ENCODE data around the gene TMC1.

Gene TMC1

DNA sequence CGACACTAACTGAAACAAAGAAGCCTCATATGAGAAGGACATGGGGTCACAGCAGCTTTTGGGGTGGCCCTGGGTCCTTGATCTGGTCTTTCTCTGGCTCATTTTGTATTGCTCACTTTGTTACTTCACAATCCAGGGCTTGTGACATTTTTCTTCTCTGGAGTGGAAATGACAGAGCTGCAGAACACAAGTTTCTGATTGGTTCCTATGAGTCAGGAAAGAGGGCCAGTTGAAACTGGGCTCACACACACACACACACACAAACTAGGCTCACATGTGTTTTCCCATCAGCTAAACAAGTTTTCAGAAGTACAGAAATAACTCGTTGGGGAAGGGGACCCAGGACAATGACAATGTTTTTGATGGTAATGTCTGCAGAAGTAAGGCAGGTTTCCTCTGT lies 54.3 kb downstream of the TMC1 start:
- no peak for DNase-seq (ENCODE audit: low read depth, low spot score)

DNA sequence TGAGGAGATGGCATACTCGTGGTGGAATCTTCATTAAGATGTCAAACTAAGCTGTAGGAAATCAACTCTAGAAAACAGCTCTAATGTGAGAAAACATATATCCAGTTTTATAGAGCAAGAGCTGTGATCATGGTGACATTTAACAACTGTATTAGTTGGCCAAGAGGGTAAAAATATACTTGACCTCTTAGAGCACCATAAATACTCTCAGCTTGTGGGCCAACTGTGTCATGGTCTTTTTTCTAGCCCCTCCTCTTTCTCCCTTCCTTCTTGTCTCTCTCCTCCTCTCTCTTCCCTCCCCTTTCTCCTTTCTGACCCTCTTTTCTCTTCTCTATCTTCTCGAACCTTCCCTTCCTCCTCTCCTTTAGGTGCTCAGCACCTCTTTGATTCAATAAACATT lies 54.7 kb downstream of the TMC1 start:
- no peak for DNase-seq (ENCODE audit: low read depth, low spot score)

DNA sequence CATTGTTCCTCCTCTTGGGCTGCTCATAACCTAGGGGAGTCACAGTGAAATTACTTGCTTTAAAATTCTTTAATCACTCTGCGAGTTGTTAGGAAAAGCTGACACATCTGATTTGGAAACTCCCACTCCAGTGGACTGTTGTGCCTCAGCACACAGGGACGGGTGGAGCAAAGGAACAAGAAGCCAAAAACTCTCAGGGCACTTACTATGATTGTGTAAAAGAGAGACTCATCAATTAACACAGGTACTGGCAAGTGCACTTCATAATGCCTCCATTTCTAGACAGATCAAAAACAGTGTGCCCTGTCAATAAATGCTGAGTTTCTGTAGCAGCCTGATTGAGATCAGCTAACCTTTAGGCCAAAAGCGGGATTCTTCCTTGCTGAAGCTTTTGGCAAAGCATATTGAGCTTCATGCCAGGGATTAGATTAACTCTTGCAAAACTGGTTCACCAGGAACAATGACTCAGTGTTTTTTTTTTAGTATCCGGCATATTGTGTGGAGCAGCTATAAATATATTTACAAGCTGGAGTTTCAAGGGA lies 55.9 kb downstream of the TMC1 start:
- no peak for DNase-seq (ENCODE audit: low read depth, low spot score)

DNA sequence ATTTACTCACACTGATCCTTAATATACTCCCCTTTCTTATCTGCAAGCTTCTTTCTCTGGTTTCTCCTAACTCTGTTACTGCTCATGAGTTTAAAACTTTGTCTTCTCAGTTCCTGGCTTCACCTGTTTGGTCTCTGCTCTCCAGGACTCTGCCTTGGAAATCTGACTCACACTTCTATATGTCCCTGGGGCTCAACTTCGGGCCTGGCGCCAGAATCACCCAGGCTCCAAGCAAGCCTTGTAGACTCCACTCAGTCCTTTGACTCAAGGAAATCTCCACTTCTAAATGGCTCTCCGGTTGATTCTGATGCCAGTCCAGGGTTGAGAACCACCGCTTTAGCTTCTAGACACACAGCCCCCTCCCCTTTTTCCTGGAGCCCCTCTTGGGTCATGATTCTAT lies 57.8 kb downstream of the TMC1 start:
- DNase-seq (ENCODE audit: low read depth, low spot score) = no peak

DNA sequence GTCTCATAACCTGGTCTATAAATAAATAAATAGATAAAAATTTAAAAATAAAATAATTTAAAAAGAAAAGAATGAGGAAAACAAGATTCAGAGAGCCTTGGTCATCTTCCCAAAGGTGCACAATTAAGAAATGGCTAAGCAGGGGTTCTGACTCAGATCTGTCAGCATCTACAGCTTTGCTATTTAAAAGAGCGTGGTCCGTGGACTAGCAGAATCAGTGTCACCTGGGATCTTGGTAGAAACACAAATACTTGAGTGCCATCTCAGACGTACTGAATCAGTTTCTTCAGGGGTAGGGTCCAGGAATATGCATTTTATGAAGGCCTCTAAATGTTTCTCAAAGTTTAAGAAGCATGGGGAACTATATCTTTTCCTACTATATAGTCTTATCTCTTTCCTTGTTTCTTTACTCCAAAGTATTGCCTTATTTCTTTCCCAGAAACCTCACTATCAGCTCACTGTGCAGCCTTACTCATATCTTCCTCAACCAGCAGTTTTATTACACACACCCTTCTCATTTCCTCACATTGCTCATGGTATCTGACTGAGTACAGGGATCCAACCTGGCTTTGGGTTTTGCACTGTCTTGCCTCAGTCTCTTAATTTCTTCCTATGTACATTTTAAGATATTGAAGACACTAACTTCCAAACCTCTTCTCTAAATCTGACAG lies 58.6 kb downstream of the TMC1 start:
- DNase-seq (ENCODE audit: low read depth, low spot score) = no peak

DNA sequence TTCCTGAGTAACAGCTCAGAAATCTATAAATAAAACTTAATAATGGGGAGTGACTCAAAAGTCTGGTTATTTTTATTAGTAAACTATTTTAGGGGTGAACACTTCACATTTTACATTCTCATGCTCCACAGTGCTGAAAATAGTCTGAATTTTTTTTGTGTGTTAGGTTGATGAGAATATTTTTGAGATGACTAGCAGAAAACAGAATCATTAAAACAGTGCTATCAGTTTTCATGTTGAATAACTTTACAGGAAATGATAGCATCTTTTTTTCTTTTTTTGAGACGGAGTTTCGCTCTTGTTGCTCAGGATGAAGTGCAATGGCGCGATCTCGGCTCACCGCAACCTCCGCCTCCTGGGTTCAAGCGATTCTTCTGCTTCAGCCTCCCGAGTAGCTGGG lies 60.3 kb downstream of the TMC1 start:
- DNase-seq (ENCODE audit: low read depth, low spot score) = no peak

DNA sequence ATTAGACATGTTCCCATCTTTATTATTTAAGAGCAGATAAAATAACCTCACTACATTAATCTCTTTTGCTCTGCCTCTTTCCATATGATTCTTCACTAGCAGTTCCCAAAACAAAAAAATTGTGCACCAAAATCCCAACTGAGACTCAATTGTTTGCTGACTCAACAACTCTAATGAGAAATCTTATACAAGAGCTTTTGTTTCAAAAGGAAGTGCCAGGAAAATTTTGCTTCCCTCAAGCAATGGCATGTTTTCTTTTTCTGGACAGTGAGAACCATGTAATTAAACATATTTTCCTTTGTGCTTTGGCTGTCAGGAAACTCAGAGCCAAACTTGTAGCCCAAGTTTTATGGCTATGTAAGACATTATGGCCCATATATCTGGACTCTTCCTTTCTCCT lies 62.0 kb downstream of the TMC1 start:
- DNase-seq (ENCODE audit: low read depth, low spot score) = no peak

DNA sequence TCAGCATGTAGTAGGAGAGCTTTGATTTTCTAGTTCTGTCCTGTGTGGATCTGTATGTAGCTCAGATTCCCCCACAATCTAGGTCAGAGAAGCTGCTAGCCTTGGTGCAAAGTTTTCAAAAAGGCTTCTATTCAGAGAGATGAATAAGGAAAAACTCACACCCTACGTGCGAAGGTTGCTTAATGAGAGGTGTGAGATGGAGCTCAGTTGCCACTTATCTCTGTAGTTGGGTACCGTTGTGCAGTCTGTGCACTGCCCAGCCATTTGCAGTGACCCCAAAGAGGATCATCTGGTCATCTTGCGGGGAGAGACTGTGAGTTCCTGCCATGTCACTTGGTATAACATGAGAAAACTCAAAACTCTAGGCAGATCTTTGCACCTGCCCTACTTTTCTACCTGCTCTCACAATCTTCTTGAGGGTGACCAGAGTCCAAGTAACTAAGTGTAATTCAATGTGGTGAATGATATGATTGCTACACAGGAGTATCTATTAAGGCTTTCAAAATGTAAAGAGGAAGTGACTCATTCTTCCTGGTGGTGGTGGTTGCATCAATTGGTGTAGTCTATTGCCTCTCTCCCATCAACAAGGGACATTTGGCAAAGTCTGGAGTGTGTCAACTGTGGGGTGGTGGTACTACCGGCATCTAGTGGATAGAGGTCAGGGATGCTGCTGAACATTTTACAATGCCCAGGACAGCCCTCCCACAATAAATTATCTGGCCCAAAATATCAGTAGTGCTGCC lies 65.2 kb downstream of the TMC1 start:
- no peak for DNase-seq (ENCODE audit: low read depth, low spot score)

DNA sequence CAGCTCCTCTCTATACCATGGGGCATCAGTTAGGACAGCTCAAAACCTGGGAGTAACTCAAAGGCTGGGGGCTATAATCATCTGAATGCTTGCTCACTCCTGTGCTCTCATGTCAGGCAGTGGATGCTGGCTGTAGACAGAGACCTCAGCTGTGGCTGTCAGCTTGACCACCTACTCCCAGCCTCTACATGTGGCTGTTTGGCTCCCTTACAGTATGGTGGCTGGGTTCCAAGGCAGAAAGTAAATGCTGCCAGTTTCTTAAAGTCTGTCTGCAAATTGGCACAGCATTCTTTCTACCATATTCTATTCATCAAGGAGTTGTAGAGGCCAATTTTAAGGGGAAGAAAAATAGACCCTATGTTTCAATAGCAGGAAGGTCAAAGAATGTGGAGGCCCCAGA lies 66.9 kb downstream of the TMC1 start:
- no peak for DNase-seq (ENCODE audit: low read depth, low spot score)

DNA sequence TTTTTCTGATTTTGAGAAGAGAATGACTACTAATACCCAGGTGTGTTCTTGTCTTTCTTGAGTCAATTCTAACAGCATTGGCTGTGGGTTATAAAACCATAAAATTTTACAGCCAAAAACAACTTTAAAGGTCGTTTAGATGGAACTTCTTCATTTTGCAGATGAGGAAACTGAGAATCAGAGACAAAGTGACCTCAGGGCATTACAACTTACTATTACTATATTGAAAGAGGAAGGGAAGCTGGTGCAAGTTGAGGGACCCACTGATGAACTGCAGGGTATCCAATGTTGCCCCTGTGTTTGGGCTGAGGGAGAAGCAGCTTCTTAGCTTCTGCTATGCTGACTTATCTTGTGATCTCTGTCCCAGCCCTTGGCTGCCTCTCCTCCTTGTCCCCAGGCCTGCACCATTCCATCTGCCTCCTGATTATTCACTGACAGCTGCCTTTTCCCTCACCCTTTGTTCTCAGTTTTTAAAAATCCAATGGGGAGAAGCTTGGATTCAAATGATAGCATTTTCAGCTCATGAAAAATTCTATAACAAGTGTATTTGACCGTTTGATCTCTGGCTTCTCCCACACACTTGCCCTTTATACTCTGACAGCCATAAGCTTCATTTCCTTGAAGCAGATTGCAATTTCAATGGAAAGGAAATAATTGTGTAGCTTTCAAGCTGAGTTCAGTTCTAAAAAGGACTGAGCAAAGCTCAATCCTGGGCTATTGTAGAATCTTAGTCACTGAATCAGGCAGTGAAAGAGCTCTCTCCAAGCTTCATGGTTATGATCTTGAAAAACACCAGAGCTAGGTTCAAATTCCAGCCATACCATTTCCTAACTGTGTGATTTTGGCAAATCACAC lies 68.5 kb downstream of the TMC1 start:
- no peak for DNase-seq (ENCODE audit: low read depth, low spot score)

DNA sequence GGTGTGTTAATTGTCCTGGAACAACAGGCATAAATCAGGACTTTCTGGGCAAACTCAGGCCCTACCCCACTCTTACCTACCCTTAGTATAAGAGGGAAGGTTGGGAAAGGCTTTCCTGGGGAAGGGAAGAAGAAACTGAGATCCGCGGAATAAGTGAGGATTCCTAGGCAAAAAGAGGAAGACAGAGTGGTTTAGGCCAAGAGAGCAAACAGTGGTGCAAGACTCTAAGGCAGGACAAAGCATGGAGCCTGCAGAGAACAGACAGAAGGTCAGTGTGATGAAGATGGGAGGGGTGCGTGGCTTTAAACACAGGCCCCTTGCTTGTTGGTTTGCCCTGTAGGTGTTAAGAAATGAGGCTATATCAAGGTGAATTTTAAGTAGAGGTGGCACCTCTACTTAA lies 69.4 kb downstream of the TMC1 start:
- DNase-seq (ENCODE audit: low read depth, low spot score) = no peak

DNA sequence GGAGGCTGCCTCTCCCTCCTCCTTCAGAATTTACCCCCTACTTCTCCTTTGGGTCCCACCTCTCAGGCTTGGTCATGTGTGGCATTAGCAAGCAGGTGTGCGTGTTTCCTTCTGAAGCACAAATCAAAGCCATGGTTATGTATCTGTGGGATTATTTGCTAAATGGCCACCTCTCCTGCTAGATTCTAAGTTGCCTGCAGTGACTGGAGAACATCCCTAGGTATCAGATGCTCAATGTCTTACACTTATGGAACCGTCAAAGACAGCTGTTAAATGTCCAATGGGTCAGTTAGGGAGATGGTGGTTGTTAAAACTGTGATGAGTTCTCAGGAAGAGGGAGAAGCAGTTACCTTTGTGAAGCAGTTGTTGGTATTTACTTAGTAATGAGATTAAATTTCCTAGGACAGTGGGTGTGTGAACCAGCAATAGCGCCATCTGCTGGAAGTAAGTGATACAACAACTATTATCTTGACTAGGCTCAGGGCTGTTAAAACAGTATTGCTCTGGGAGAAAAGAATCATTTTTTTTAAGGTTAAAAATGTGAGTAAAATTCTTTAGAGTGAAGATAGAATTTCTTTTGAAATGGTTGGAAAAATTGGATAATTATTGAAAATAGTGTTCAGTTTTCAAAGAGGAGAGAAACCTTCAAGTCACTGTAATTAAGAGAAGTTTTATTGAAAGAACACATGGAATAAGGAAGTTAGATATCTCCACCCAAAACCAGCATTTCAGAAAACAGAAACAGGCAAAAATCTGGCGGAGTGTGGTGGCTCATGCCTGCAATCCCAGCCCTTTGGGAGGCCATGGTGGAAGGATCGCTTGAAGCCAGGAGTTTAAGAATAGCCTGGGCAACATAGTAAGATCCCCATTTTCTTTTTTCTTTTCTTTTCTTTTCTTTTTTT lies 71.3 kb downstream of the TMC1 start:
- DNase-seq (ENCODE audit: low read depth, low spot score) = peak; percentile 6

DNA sequence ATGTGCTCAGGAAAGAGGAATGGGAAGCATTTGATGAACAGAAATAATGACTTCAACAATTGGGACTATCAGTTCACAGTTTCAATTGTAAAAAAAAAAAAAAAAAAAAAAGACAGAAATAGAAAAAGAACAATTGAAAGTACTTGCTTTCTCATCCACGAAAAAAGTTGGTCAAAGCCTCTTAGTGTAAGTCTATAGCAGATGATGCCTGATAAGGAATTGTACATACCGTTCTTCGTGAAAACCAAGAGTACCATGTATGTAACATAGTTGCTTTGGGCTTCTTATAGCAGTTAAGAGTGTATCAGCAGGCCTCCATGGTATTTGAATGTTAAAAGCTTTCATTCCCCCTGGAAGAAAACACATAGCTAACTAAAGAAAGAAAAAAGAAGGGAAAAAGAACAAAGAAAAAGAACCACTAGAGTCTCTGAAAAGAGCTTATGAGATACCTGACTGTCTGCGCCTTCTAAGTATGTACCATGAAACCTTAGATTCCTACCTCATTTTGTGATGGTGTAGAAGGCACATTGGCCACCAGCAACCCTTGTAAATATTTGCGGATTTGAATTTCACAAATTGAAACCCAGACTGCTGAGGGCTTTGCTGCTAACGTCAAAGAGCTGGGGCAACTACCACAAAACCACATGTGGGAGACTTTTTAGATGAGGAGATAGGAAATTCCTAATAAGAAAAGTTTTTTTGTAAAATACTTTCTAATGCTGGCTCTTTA lies 75.2 kb downstream of the TMC1 start:
- no peak for DNase-seq (ENCODE audit: low read depth, low spot score)

DNA sequence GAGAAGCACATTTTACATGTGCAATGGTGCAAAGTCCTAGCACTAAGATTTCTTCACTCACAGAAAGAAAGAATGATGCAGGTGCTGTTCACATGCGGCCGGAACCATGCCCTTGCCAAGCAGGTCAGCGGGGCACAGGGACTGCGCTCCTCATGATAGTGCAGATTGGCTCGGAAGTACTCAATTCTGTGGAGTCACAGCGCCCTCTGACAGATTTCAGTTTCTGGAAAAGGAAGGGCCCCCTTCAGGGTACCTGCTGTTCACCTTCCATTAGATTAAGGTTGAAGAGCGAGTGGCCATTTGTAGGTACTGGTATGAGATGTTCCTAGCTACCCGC lies 75.7 kb downstream of the TMC1 start:
- DNase-seq (ENCODE audit: low read depth, low spot score) = no peak

DNA sequence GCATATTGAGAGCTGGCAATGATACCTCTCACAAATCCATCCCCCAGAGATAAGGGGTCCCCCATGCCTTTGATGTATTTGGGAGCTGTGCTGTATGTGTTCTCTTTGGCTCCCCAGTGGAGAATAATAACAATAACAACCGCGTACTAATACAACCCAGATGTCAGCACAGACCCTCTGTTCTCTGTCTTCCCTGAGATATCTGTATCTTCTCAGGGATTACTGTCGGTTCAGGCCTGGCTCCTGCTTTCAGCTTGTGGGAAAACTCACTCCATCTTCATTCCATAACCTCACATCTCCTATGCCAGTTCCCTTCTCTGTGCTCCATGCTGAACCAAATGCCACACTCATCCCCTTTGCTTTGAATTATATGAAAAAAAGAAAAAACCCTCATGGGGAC lies 76.2 kb downstream of the TMC1 start:
- DNase-seq (ENCODE audit: low read depth, low spot score) = no peak

DNA sequence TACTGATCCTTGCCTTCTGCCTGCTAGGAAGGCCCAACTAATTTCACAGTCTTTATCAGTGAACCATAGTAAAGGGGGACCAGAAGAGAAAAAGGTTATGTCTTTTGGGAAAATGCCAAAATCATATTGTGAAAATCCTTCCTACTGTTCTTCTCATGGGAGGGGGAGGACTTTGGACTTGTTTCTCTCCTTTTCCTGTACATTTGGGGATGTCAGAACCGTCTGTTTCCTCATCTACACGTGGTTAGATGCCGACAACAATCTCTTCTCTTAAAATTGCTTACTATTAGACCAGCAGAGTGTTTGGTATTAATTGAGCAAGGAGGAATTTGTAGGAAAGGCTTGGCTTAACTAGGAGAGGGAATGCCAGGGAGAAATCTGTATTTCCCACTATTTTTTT lies 77.2 kb downstream of the TMC1 start:
- no peak for DNase-seq (ENCODE audit: low read depth, low spot score)

DNA sequence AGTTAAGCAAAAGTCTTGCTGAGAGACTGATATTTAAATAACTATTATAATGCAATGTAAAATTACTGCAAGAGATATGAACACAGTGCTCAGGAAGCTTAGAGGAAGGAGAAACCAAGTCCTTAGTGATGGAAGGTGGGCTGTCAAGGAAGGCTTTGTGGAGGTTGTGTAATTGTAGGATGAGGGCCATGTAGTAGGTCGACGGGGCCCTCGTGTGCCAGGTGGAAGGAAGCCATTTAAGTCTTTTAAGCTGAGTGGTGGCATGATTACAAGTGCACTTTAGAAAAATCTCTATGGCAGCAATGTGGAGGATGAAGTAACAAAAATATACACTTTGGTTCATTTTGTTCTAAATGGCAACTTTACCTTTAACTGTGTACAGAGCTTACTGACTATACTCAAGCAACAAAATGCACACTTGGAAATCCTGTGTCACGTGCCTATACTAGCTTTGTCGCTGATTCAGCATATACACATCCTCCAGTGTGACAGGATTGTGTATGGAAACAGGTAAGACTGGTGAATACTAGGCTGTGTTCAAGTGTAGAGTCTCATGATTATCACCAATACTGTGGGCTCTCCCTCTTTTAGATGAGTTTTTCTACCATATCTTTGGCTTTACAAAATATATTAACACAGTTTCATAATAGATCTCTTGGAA lies 78.6 kb downstream of the TMC1 start:
- no peak for DNase-seq (ENCODE audit: low read depth, low spot score)

DNA sequence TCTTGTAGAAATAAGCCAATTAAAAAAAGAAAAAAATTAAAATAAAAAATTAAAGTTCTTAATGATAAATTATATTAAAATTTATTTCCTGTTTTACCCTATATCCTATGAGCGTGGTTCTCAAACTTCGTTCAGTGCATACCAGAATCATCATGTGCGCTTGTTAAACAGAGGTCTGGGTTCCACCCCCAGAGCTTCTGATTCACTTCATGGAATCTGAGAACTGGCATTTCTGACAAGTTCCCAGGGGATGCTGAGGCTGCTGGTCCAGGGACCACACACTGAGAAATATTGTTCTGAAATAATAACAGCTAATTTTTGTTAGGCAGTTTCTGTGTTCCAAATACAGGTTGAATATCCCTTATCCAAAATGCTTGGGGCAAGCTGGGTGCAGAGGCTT lies 79.3 kb downstream of the TMC1 start:
- no peak for DNase-seq (ENCODE audit: low read depth, low spot score)

DNA sequence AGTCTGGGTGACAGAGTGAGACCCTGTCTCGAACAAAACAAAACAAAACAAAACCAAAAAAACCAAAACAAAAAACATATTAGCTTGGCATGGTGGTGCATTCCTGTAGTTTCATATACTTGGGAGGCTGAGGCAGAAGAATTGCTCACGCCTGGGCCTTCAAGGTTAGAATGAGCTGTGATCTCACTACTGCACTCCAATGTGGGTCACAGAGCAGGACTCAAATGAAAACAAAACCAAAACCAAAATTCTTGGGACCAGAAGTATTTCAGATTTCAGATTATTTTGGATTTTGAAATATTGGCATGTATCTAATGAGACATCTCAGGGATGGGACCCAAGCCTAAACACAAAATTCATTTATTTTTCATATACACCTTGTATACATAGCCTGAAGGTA lies 80.2 kb downstream of the TMC1 start:
- no peak for DNase-seq (ENCODE audit: low read depth, low spot score)

DNA sequence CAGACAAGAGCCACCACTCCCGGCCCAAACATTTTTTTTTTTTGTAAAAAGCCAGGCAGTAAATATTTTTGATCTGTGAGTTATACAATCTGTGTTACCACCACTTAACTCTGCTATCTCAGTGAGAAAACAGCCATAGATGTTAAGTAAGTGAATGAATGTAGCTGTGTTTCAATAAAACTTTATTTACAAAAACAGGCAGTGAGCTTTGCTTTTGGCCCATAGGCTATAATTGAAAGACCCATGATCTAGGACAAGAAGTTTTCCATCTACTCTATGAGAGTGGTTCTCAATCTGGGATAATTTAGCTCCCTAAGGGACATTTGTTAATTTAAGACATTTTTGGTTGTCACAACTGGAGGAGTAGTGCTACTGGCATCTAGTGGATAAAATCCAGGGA lies 91.0 kb downstream of the TMC1 start:
- no peak for DNase-seq (ENCODE audit: low read depth, low spot score)

Data from activated CD4-positive, CD25-positive, alpha-beta regulatory T cell treated with anti-CD3 and anti-CD28 coated beads, Interleukin-2, amount 50 U/mL, for 16 hours (primary cell).